ENCODE data around the gene C3orf20.

- TF ChIP-seq CTCF (IDR thresholded peaks at IDR 0.05): no peak
- TF ChIP-seq POLR2A (IDR thresholded peaks at IDR 0.05): no peak
Observed at GRCh38 chr3:14767245-14768051, 92.5 kb downstream of the C3orf20 start.
